Endothelial cell (in vitro differentiated cells): Measurements from ENCODE around the gene BHLHE23. TPM values are rescaled to one million over a fixed set of nuclear protein-coding genes. Genes with fewer than 3 reads are reported as not detected.

ENCODE experiments used
- DNase-seq: peaks from one replicate; pipeline ENCODE4 v3.0.0; 2021; ENCODE audit warnings: low spot score
- H3K27ac Mint-ChIP-seq: one replicate; pipeline ENCODE4 v1.8.0; 2021; ENCODE audit warnings: mixed read lengths, inconsistent platforms; ENCODE audit not compliant: unreplicated experiment
- H3K27me3 Mint-ChIP-seq: one replicate; pipeline ENCODE4 v1.8.0; 2021; ENCODE audit warnings: mild to moderate bottlenecking, moderate library complexity, mixed read lengths, inconsistent platforms; ENCODE audit not compliant: unreplicated experiment
- H3K36me3 Mint-ChIP-seq: one replicate; pipeline ENCODE4 v1.8.0; 2021; ENCODE audit warnings: mild to moderate bottlenecking, low read depth, mixed read lengths, inconsistent platforms; ENCODE audit not compliant: unreplicated experiment
- H3K4me1 Mint-ChIP-seq: one replicate; pipeline ENCODE4 v1.8.0; 2021; ENCODE audit warnings: mild to moderate bottlenecking, mixed read lengths, inconsistent platforms; ENCODE audit not compliant: unreplicated experiment
- H3K4me3 Mint-ChIP-seq: one replicate; pipeline ENCODE4 v1.8.0; 2021; ENCODE audit warnings: mild to moderate bottlenecking, mixed read lengths, inconsistent platforms; ENCODE audit not compliant: unreplicated experiment
- H3K9me3 Mint-ChIP-seq: one replicate; pipeline ENCODE4 v1.8.0; 2021; ENCODE audit warnings: mixed read lengths, inconsistent platforms; ENCODE audit not compliant: unreplicated experiment
- total RNA-seq: library from RNA; stranded (reverse); fragmentation: NEBNext Ultra II Directional; extraction: Animal tissue kit (Norgen Biotek cat#: 25700); gene quantifications from one replicate; pipeline ENCODE4 v1.2.1, GENCODE V29; 2021; ENCODE audit not compliant: unreplicated experiment
- TF ChIP-seq, protein P1 (sequence below): fragments of 200-600 bp; sonication (generic); IDR thresholded peaks from one replicate; pipeline ENCODE4 v1.5.0; 2021; ENCODE audit warnings: antibody characterized with exemption; ENCODE audit not compliant: unreplicated experiment

The BHLHE23 gene
- total RNA-seq, 1 donor from 2014 or later, result not detected

DNA sequence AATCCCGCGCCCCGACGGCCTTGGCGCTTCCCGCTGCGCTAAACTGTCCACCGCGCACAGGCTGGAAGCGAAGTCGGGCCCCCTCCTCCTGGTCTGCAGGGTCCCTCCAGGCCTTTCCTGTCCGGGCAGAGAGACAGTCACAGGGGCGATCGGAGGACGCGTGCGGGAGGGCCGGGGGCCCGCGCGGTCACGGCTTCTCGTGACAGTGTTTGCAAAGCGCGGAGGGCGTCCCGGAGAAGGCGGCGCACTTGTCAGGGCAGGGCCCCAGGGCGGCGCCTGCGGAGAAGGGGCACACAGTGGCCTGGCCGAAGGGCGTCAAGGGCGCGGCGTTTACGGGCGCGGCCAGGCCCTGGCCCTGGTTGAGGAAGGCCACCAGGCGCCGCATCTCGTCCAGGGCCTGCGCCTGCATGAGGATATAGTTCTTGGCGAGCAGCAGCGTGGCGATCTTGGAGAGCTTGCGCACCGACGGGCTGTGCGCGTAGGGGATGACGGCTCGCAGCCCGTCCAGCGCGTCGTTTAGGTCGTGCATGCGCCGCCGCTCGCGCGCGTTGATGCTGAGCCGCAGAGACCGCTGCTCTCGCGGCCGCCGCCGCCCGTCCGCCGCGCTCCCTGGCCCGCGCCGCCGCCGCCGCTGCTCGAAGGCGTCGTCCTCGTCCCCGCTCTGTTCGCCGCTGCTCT is 763 bp downstream of the BHLHE23 start:
- Mint-ChIP-seq H3K36me3 (peaks cover 3% of the 10 kb centered on the region), H3K4me3 (no peak overlapping the region), H3K27ac (no peak overlapping the region), H3K27me3 (peaks cover 11% of the 10 kb centered on the region), H3K9me3 (no peaks in the 10 kb centered on the region), H3K4me1 (no peaks in the 10 kb centered on the region)
- TF ChIP-seq, protein P1, sequence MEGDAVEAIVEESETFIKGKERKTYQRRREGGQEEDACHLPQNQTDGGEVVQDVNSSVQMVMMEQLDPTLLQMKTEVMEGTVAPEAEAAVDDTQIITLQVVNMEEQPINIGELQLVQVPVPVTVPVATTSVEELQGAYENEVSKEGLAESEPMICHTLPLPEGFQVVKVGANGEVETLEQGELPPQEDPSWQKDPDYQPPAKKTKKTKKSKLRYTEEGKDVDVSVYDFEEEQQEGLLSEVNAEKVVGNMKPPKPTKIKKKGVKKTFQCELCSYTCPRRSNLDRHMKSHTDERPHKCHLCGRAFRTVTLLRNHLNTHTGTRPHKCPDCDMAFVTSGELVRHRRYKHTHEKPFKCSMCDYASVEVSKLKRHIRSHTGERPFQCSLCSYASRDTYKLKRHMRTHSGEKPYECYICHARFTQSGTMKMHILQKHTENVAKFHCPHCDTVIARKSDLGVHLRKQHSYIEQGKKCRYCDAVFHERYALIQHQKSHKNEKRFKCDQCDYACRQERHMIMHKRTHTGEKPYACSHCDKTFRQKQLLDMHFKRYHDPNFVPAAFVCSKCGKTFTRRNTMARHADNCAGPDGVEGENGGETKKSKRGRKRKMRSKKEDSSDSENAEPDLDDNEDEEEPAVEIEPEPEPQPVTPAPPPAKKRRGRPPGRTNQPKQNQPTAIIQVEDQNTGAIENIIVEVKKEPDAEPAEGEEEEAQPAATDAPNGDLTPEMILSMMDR, result no peak
- DNase-seq, result no peak

- TF ChIP-seq, protein P1, result no peak
- Mint-ChIP-seq H3K4me1 (no peaks in the 10 kb centered on the region), H3K27me3 (peaks cover 13% of the 10 kb centered on the region), H3K4me3 (no peak overlapping the region), H3K9me3 (no peaks in the 10 kb centered on the region), H3K27ac (no peak overlapping the region), H3K36me3 (peaks cover 3% of the 10 kb centered on the region)
- no peak for DNase-seq
Observed at GRCh38 chr20:63005365-63005861, 1.4 kb downstream of the BHLHE23 start.

- Mint-ChIP-seq H3K4me1 (no peaks in the 10 kb centered on the region), H3K9me3 (no peaks in the 10 kb centered on the region), H3K27ac (no peak overlapping the region), H3K4me3 (peak overlapping the region; percentile 60), H3K27me3 (peaks cover 9% of the 10 kb centered on the region), H3K36me3 (peaks cover 3% of the 10 kb centered on the region)
- DNase-seq, result no peak
- TF ChIP-seq, protein P1, result no peak
Observed at GRCh38 chr20:63004607-63005364, 2.0 kb downstream of the BHLHE23 start.

GRCh38 chr20:63003546-63003945 is 3.2 kb downstream of the BHLHE23 start:
- Mint-ChIP-seq H3K27me3 (peaks cover 10% of the 10 kb centered on the region), H3K4me1 (no peaks in the 10 kb centered on the region), H3K27ac (no peak overlapping the region), H3K36me3 (peaks cover 3% of the 10 kb centered on the region), H3K4me3 (no peak overlapping the region), H3K9me3 (no peaks in the 10 kb centered on the region)
- DNase-seq, result no peak
- TF ChIP-seq, protein P1, result no peak

DNA sequence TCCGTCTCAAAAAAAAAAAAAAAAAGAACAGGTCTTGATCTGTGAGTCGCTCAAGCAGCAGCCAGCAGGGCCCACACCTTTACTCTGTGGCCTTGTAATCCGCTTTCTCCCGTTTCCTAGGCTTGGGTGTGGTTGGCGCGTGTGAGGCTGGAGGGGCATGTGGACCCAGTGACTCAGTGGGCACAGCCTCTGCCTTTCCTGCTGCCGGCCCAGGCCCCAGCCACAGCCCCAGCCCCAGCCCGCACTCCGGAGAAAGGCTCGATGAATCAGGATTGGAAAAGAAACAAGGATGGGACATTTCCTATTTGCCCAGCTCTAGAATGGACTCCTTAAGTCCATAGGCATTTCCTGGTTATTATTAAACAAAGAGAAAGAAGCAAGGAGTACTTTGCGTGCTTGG is 4.3 kb downstream of the BHLHE23 start:
- Mint-ChIP-seq H3K4me1 (no peaks in the 10 kb centered on the region), H3K27ac (no peak overlapping the region), H3K9me3 (no peaks in the 10 kb centered on the region), H3K27me3 (peaks cover 11% of the 10 kb centered on the region), H3K4me3 (no peak overlapping the region), H3K36me3 (peaks cover 3% of the 10 kb centered on the region)
- DNase-seq, result no peak
- TF ChIP-seq, protein P1, result no peak
